Measurements from ENCODE around the gene ZCCHC2.

The ZCCHC2 gene

DNA sequence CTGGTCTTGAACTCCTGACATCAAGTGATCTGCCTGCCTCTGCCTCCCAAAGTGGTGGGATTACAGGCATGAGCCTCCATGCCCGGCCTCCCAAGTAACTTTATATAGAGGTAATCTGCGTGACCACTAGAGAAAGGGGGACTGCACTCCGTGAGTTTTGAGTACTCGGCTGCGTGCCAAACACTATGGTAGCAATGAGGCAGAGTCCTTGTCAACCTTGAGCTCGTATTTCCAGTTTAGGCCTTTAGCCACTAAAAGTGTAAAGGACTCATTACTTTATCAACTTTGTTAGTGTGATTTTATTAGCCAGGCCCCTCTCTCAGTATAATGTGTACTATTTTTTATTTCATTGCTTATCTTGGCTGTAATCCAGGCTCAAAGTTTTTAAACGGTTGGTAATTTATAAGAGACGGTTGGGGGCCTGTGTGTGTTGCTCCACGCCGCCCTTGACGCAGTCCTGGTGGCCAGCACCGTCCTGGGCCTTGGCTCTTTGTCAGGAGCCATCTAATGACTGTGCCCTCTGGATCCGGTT is 56.2 kb downstream of the ZCCHC2 start:
- DNase-seq (ENCODE audit: low read depth), result no peak

DNA sequence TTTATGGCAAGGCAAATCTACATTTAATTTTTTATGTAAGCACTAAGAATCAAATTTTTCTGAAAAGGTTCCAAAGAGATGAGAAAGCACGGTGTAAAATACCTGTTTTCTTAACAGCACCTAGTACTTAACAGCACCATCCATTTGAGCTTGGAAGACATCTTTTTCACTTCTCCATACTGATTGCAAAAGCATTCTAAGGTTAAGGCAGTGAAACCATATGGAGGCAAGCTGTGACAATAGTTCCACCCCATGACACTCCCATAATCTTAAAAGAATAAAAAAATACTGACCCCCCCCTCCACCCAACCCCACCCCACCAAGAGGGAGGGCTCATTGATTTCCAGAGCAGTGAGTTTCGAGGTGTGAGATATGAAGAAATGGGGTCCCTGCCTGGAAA is 60.6 kb downstream of the ZCCHC2 start:
- no peak for DNase-seq (ENCODE audit: low read depth)

DNA sequence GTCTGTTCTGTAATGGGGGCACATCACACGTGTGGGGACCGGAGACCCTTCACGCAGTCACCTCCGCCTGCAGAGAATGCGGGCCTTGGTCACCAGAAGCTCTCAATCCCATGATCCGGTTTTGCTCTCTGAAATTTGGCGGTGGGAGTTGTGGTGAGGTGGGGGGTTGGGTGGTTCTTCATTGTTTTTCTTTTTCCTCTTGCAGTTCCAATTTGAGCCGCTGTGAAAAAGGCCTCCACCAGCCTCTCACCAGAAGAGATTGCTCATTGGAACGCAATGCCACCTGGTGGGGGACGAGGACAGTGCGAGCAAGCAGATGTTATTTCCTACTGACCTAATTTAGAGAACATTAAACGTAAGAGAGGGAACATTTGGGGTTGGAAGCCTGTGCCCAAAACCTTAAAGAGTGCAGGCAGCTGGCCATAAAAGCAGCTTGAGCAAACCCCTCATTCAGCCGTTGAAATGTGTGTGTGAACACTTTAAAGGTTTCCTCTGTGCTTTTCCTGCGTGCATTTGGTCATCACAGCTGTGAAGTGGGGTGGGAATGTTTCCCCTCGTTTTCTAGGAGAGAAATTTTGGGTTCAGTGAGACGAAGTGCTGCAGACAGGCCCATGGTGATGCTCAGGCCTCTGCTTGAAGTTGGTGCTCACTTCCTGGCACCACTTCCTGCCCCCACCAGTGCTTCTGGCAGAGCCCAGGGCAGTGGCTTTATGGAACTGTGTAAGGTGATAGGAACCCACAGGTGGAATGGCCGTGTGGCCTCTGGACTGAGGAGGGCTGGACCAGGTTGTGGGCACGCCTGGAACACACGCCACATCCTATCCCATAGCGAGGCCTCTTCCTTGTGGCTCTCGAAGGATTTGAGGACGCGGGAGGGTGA is 61.7 kb downstream of the ZCCHC2 start:
- peak; percentile 60 for DNase-seq (ENCODE audit: low read depth)

DNA sequence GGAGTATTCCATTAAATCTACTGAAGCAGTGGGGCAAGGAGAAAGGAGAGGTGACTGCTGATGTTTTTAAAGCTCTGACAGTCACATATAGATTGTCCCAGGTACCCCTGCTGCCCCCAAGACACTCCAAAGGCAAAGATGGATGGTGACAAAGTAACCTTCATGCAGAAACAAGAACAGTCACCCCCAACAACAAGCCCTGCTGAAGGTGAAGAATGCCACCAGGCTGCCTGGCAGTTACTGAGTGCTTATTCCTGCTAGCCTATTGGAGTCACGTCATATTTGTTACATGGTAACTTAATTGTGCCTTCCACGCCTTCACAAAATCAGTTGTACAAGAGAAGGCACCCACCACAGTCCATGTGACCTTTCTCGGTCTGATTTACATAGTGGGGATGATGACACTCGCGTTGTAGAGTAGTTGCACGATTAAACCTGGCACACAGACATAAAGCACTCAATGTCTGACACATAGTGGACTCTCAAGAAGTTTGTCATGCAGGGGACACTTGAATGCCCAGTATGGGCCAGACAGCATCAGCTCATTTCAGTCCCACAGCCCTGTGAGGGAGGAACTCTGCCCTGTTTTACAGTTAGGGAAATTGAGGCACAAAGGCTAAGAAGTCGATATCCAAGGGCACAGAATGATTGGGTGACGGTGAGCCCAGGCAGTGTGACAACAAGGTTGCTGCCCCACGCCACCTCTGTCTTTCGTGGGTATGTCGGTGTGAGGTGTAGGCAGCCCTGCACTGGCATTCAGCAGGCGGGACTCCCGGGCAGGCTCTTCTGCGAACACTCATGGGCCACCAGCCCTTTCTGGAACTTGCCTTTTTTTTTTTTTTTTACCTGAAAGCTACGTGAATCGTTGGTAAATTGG is 62.7 kb downstream of the ZCCHC2 start:
- no peak for DNase-seq (ENCODE audit: low read depth)

DNA sequence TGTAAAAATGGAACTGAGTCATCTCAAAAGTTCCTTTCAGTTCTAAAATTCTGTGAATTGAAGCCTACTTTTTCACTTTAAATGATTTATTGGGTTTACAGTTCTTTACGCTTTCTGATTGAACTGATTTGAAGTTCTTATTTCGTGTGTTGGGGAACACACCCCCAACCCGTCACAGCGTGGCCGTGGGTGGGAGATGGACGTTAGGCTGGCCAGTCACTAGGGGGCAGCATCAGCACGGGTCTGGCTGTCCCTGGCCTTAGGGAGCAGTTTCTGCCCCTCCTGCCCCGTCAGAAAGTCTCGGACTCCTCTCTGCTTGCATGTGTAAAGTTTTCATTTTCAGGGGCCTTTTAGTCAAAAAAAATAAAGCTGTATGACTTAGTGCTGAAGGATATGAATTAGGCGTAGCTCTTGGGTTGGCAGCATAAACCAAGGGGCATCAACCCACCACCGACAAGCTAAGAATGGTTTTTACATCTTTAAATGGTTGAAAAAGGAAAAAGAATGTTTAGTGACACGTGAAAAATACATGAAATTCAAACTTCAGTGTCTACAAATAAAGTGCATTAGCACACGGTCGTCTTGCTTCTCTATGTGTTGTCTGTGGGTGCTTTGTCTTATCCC is 63.4 kb downstream of the ZCCHC2 start:
- peak; percentile 25 for DNase-seq (ENCODE audit: low read depth)

DNA sequence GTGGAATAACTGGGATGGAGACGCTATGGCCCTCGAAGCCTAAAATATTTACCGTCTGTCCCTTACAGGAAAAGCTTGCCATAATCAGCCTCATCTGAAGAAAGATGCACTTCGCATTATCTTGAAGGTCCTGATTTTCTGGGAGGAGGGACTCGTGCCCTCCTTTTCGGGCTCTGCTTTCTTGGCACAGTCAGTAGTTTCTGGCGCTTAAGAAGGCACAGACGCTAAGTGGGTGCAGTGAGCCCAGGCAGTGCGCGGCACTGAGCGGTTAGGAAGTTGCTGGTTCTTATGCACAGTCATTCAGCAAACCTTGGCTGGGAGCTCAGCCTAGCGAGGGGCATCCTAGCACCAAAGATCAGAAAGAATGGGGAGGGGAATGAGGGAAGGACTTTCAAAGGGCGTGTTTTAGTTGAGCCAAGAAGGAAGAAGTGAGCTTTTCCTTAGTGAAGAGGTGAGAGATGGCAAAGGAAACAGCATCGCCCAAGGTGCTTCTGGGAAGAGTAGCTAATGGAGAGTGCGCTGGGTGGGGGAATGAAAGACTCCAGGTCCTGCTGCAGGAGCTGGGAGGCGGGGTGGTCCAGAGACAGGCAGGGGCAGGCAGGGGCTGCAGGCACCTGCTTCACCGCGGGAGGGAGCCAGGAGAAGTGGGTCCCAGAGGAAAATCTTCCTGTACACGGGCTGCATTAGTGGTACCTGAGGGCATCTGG is 64.1 kb downstream of the ZCCHC2 start:
- DNase-seq (ENCODE audit: low read depth), result no peak

DNA sequence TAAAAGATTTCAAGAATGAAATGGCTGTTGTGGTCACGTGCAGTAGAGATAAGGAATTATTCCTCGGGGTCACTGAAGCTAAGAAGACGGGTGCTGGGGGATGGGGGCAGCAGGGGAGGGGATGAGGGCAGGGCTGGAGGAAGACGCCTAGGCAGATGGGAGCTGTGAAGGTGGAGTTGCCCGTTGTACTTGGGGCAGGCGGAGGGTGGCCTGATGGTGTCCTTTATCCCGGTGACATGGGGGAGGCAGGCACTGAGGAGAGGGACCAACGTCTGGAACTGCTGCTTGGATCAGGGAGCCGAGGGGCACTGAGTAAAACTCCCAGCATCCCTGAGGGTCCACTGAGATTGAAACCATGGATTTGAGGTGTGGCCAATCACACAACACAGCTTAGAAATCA is 64.9 kb downstream of the ZCCHC2 start:
- no peak for DNase-seq (ENCODE audit: low read depth)

DNA sequence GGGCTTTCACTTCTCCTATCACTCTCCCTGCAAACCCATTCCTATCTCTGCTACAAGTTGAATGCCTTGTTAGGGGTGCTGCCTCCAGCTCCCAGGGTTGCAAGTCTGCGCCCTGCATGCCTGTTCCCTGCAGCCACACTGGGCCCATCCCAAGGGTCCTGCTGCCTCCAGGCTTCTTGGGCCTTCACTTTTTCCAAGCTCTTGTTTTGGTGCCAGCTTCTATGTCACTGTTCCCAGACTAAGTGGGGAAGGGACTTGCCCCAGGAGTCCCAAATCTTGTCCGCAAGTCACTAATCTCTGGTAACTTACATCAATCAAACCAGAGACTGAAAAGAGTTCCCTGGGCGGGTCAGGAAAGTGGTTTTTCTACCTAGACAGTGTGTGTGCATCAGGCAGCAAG is 65.4 kb downstream of the ZCCHC2 start:
- no peak for DNase-seq (ENCODE audit: low read depth)

DNA sequence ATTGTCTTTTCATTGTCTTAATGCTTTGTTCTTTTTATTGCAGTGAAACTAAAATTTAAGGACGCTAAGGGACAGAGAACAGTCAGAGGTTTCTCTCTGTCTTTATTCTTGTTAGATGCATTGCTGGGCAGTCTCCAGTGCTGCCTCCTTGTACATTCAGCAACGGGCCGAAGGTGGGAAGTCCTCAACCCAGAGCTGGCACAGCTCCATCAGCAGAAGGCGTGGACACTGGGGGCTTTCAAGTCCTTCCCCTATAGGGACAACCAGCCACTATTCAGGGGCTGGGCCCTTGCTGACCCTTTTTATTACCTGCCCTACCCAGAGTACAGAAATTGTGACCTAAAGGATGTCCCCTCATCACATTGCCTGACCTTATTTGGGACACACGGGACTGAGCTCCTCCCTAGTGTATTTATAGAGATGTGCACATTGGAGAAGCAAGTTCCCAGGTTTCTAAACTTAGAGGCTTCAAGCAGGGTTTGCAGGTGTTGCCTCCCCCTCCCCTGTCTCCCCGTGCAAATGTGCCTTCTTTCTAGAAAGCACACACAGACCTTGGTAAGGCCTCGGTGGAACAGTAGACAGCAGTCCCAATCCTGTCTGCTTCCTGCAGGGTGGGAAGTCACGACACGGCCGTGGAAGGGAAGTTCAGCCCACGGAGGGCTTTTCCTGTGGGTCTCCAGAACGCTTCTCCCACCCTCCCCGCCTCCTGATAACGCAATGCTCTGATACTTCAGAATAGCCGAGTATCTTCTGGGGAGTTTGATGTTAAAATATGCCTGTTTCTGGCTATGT is 68.2 kb downstream of the ZCCHC2 start:
- DNase-seq (ENCODE audit: low read depth), result no peak

DNA sequence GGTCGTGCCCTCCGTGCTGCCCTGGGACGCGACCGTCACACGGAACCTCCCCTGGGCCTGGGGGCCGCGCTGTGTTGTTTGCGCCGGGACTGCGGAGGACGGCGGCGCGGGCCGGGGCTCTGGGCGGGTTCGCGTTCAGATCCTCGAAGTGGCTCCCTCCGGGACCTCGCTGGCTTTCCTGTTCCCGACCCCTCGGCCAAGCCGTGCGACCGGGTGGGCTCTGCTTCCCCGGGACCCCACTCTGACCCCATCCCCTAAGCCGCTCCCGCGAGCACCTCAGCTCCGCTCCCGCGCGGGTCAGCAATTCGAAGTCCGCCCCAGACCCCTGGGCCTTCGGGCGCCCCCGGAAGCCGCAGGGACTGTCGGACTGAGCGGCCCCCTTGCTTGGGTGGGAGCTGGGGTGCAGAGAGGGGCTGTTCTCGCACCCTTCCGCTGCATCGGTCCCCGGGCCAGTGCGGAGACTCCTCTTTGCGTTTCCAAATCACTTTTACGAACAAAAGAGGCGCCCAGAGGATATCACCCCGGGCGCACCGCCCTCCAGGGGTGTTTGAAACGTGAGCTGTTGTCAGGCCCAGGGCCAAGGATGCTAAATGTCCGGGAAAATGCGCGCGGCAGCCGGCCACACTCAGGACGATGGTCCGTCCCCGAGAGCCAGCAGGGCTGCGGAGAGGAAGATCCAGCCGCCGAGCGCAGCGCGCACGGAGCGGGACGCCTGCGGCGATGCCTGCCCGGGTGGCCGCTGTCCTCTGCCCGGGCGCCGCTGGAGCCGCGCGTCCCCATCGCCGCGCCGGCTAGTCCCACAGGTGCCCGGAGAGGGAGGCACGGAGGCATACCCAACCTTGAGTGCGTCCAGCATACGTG is 73.5 kb downstream of the ZCCHC2 start:
- DNase-seq (ENCODE audit: low read depth), result no peak

DNA sequence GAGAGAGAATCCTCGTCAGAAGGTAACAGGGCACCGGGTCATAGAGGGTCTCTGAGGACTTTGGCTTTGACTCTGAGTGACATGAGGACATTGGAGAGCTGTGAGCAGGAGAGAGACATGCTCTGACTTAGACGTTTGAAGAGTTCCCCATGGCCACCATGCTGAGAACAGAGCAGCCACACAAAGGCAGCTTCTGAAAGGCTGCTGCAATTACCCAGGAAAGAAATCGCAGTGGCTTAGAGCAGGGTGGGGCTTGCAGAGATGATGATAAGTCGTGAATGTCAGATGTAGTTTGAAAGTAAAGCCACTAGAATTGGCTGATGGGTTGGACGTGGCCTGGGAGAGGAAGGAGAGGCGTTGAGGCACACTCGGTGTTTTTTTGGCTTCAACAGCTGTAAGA is 79.0 kb downstream of the ZCCHC2 start:
- no peak for DNase-seq (ENCODE audit: low read depth)

DNA sequence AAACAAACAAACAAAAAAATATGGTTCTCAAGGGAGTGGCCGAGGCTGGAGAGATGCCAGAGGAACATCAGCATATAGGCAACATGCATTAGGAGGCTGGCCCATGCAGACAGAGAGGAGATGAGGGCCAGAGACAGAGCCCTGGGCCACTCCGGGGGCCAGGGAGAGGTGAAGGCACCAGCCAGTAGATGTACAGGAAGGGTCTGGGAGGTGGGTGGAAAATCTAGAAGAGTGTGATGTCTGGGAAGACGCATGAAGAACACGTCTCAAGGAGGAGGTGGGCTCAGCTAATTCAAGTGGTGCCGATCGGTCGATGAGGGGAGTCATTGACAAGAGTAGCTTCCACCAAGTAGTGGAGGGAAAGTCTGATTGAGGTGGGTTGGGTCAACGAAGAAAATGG is 79.9 kb downstream of the ZCCHC2 start:
- no peak for DNase-seq (ENCODE audit: low read depth)

DNA sequence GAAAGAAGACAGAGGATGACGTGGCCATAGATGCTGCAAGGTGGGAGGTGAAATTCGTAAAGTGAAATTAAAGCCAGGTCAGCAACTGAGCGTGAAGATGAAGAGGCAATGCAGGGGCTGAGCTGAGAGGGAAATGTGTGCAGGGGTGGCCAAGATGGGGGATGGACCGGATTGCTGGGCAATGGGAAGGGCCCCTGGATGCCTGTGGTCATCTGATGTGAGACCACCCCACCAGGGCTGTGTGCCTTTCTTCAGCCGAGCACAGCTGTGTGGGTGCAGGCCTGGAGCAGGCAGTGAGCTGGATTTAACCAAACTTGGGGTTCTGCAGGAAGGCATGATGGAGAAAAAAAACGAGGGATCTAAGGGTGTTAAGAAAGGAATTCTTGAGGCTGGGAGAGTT is 80.4 kb downstream of the ZCCHC2 start:
- DNase-seq (ENCODE audit: low read depth), result no peak

DNA sequence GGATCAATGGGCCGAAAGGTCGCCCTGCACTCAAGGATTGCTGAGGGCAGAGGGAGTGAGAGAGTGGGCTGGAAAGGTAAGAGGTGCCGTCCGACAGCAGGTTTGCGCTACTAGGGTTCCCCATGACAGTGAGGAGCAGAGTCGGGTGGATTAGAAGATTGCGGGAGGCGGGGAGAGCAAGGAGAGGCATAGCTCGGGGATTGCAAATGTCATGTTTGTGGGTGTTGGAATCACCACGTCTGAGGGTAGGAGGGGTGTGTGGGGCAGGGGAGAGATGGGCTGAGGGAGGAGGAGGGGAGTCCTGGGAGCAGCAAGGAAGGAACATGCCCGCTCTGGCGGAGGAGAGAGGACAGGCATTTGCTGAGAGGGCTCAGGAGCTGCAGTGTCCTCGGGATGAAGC is 81.2 kb downstream of the ZCCHC2 start:
- no peak for DNase-seq (ENCODE audit: low read depth)

DNA sequence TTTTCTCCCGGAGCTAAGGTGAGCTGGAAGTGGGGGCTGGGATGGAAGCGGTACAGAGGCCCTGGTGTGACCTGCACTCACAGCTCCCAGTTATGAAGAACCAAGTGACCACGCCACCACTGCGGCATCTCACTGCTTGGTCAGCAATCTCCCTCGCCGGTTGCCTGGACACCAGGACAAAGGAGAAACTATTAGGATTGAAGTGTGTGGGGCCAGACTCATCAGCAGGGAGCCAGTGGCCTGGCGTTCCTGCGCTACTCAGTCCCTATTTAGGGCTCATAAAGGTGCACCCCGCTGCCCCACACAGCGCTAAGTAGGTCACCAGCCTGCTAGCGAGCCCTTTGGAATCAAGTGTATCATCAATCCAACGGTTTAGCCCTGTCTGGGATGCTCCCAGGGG is 82.9 kb downstream of the ZCCHC2 start:
- DNase-seq (ENCODE audit: low read depth), result no peak

DNA sequence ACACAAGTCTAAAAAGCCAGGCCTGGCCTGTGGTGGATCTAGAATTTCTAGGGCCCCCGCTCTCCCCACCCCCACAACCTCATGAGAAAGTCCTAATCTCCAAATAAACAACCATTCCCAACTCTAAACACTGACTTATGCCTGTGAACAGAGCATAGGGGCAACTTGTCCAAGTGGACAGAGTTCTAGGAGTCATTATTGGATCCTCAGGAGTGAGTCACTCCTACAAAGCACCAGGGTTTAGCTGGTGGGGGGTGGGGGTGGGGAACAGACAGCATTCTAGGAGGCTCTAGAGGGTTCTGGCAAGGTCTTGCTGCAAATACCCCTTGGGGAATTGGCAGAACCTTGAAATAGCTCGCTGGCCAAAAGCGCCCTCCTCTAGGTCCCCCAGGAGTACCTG is 83.3 kb downstream of the ZCCHC2 start:
- DNase-seq (ENCODE audit: low read depth), result no peak

DNA sequence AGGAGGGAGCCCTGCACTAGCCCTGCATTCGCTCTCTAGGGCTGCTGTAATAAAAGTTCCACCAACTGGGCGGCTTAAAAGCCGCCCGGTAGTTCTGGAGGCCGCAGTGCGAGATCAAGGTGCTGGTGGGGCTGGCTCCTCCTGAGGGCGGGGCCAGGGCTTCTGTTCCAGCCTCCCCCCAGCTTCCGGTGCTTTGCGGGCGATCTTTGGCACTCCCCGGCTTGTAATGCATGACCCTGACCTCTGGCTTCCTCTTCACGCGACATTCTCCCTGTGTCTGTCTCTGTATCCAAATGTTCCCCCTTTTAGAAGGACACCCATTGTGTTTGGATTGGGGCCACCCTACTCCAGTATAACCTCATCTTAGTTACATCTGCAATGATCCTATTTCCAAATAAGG is 84.5 kb downstream of the ZCCHC2 start:
- no peak for DNase-seq (ENCODE audit: low read depth)

DNA sequence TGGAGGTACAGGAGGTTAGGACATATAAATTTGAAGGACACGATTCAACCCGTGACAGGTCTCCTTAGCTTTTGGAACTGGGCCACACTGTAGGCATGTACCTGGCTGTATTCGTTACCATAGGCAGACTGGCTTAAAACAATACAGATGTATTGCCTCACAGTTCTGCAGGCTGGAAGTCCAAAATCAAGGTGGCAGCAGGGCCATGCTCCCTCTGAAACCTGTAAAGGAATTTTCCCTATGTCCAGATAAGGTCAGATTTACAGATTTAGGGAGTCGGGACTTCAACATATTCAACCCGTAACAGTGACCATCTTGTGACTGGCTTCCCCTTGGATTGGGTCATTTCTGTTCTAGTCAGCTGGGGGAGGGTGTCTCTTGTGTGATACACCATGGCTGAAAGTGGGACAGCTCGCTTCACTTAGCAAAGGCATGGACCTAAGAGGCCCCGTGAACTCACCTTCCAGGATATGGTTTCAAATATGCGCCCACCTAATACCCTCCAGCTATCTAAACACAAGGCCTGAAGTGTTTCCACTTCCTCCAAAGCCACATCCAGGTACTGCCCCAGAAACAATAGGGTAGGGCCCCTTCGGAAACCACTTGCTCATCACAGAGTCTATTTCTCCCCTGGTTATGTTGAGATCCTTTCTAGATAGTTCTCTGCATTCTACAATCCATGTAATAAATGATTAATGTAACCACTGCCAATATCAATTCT is 85.0 kb downstream of the ZCCHC2 start:
- no peak for DNase-seq (ENCODE audit: low read depth)

DNA sequence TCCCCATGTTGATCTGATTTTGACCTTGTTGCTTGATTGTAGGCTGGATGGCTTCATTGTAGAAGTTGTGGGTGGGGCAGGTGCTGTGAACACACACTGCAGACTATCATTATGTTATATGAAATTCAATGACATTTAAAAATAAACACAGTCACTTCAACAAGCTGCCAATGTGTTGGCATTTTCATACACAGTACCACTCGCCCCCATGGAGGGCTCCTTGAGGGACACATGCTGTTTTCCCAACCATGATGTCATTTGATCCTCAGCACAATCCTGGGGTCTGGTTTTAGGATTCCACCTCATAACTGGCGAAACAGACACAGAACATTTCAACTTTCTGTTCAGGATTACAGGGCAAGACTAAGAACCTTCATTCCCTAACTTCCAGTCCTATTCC is 86.9 kb downstream of the ZCCHC2 start:
- no peak for DNase-seq (ENCODE audit: low read depth)

DNA sequence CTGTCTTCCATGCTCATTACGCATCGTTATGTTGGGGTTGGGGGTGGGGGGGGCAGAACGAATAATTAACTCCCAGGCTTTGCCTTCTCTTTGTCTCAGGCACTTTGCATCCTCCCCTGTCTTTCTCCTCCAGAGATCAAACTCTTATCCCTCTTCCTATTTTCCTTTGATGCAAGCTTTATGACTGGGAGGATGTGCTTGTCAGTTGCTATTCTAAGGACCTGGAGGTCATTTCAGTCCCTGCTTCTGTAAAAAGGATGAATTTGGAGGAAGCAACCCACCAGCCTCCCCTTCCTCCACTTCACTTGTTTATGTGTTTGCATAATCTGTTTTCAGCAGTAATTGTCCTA is 87.5 kb downstream of the ZCCHC2 start:
- DNase-seq (ENCODE audit: low read depth), result no peak
